Measurements from ENCODE around the gene GPR162.

GPR162 gene

DNA sequence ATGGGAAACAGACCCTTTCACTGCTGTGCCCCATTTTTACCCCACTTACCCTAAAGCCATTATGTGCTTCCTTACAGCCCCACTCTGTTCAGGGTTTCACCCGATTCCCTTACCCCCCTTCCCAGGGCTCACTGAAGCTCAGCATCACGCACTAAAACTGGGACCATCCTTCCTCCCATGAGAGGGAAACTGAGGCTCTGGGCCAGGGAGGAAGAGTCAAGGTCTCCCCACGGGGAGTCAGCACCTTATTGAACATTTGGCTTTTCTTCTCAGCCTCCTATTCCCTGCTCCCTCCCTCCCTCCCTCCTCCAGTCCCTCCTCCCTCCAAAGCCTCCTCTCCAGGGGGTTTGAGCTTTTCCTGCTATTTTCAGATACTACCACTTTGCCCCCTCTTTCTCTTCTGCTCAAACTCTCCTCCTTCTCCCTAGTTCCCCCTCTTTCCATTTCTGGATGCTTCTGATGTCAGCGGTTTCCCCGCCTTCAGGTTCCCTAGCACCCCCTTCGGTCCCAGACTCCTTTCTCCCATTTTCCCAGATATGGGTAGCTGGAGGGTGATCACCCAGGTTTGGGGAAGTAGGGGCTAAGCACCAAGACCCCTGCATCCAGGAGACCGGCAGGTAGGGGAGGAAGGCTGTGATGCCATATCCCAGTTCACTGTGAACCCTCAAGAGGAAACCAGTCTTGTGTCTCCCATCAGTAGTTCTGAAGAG lies 960 bp downstream of the GPR162 start:
- Histone ChIP-seq H3K4me1 (ENCODE audit: low read length) (peaks cover 4% of the 10 kb centered on the region; the same call in 1 of the 2 replicates), H3K27me3 (replicated peaks; ENCODE audit: insufficient read depth, low read length) (peaks cover 81% of the 10 kb centered on the region), H2AFZ (ENCODE audit: low read length) (no peak overlapping the region), H3K9me2 (replicated peaks; ENCODE audit: insufficient read depth, low read length) (no peaks in the 10 kb centered on the region), H3K79me2 (ENCODE audit: low read length) (no peaks in the 10 kb centered on the region), H4K20me1 (ENCODE audit: insufficient read depth, low read length) (no peaks in the 10 kb centered on the region), H3K27ac (ENCODE audit: low read length) (no peak overlapping the region), H3K4me3 (ENCODE audit: low read length) (no peak overlapping the region), H3K9me3 (replicated peaks; ENCODE audit: insufficient read depth, low read length) (no peaks in the 10 kb centered on the region), H3K36me3 (replicated peaks; ENCODE audit: insufficient read depth, low read length) (no peaks in the 10 kb centered on the region), H3K9ac (ENCODE audit: low read length) (no peak overlapping the region), H3K4me2 (ENCODE audit: low read depth, low read length) (no peak overlapping the region), H3F3A (ENCODE audit: insufficient read depth, low read length) (no peaks in the 10 kb centered on the region)
- no peak for DNase-seq
- TF ChIP-seq EZH2phosphoT487 (IDR thresholded peaks at IDR 0.05; ENCODE audit: low read length) (no peak), EZH2 (optimal IDR thresholded peaks at IDR 0.05; ENCODE audit: low read depth, low read length) (no peak)
- TF ChIP-seq, protein P1, sequence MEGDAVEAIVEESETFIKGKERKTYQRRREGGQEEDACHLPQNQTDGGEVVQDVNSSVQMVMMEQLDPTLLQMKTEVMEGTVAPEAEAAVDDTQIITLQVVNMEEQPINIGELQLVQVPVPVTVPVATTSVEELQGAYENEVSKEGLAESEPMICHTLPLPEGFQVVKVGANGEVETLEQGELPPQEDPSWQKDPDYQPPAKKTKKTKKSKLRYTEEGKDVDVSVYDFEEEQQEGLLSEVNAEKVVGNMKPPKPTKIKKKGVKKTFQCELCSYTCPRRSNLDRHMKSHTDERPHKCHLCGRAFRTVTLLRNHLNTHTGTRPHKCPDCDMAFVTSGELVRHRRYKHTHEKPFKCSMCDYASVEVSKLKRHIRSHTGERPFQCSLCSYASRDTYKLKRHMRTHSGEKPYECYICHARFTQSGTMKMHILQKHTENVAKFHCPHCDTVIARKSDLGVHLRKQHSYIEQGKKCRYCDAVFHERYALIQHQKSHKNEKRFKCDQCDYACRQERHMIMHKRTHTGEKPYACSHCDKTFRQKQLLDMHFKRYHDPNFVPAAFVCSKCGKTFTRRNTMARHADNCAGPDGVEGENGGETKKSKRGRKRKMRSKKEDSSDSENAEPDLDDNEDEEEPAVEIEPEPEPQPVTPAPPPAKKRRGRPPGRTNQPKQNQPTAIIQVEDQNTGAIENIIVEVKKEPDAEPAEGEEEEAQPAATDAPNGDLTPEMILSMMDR (IDR thresholded peaks at IDR 0.05; ENCODE audit: low read length), result no peak

GRCh38 chr12:6823182-6824084 lies 1.8 kb downstream of the GPR162 start:
- Histone ChIP-seq H2AFZ (ENCODE audit: low read length) (no peak overlapping the region), H3K4me2 (ENCODE audit: low read depth, low read length) (no peak overlapping the region), H3K27ac (ENCODE audit: low read length) (no peak overlapping the region), H4K20me1 (ENCODE audit: insufficient read depth, low read length) (no peaks in the 10 kb centered on the region), H3K36me3 (replicated peaks; ENCODE audit: insufficient read depth, low read length) (no peaks in the 10 kb centered on the region), H3K4me3 (ENCODE audit: low read length) (no peak overlapping the region), H3K9me3 (replicated peaks; ENCODE audit: insufficient read depth, low read length) (no peaks in the 10 kb centered on the region), H3K79me2 (ENCODE audit: low read length) (no peaks in the 10 kb centered on the region), H3K9me2 (replicated peaks; ENCODE audit: insufficient read depth, low read length) (no peaks in the 10 kb centered on the region), H3F3A (ENCODE audit: insufficient read depth, low read length) (no peaks in the 10 kb centered on the region), H3K27me3 (replicated peaks; ENCODE audit: insufficient read depth, low read length) (peaks cover 88% of the 10 kb centered on the region), H3K9ac (ENCODE audit: low read length) (no peak overlapping the region), H3K4me1 (ENCODE audit: low read length) (peaks cover 4% of the 10 kb centered on the region; the same call in 1 of the 2 replicates)
- TF ChIP-seq EZH2phosphoT487 (IDR thresholded peaks at IDR 0.05; ENCODE audit: low read length) (no peak), EZH2 (optimal IDR thresholded peaks at IDR 0.05; ENCODE audit: low read depth, low read length) (no peak)
- TF ChIP-seq, protein P1 (IDR thresholded peaks at IDR 0.05; ENCODE audit: low read length), result no peak
- DNase-seq, result no peak

DNA sequence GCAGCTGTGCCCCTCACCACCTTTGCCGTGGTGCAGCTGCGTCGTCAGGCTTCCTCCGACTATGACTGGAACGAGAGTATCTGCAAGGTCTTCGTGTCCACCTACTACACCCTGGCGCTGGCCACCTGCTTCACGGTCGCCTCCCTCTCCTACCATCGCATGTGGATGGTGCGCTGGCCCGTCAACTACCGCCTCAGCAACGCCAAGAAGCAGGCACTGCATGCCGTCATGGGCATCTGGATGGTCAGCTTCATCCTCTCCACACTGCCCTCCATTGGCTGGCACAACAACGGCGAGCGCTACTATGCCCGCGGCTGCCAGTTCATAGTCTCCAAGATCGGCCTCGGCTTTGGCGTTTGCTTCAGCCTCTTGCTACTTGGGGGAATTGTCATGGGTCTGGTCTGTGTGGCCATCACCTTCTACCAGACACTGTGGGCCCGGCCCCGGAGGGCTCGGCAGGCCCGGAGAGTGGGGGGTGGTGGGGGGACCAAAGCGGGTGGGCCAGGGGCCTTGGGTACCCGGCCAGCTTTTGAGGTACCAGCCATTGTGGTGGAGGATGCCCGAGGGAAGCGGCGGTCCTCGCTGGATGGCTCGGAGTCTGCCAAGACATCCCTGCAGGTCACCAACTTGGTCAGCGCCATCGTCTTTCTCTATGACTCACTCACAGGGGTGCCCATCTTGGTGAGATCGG lies 2.6 kb downstream of the GPR162 start:
- Histone ChIP-seq H3K79me2 (ENCODE audit: low read length) (no peaks in the 10 kb centered on the region), H3K36me3 (replicated peaks; ENCODE audit: insufficient read depth, low read length) (no peaks in the 10 kb centered on the region), H3K27ac (ENCODE audit: low read length) (no peak overlapping the region), H3K27me3 (replicated peaks; ENCODE audit: insufficient read depth, low read length) (peaks cover 93% of the 10 kb centered on the region), H3K4me2 (ENCODE audit: low read depth, low read length) (no peak overlapping the region), H3K4me1 (ENCODE audit: low read length) (peaks cover 4% of the 10 kb centered on the region; the same call in 1 of the 2 replicates), H3K4me3 (ENCODE audit: low read length) (no peak overlapping the region), H3K9me3 (replicated peaks; ENCODE audit: insufficient read depth, low read length) (no peaks in the 10 kb centered on the region), H3K9ac (ENCODE audit: low read length) (no peak overlapping the region), H3K9me2 (replicated peaks; ENCODE audit: insufficient read depth, low read length) (no peaks in the 10 kb centered on the region), H2AFZ (ENCODE audit: low read length) (no peak overlapping the region), H4K20me1 (ENCODE audit: insufficient read depth, low read length) (no peaks in the 10 kb centered on the region), H3F3A (ENCODE audit: insufficient read depth, low read length) (no peaks in the 10 kb centered on the region)
- TF ChIP-seq, protein P1 (IDR thresholded peaks at IDR 0.05; ENCODE audit: low read length), result no peak
- no peak for TF ChIP-seq EZH2phosphoT487 (IDR thresholded peaks at IDR 0.05; ENCODE audit: low read length)
- no peak for TF ChIP-seq EZH2 (optimal IDR thresholded peaks at IDR 0.05; ENCODE audit: low read depth, low read length)
- DNase-seq, result no peak

Measured in MM.1S (cell line).